HCT116 (cell line): ENCODE results near the gene ALDH1L1. TPM values are rescaled to one million over a fixed set of nuclear protein-coding genes. Genes with fewer than 3 reads are reported as not detected.

Source experiments
- ATAC-seq: fragments of 200-7000 bp; cut with Tn5 transposase; 2 replicates; pipeline ENCODE4 v1.9.1; 2020; ENCODE audit warnings: mild to moderate bottlenecking, moderate library complexity
- BruUV-seq: library from RNA; stranded (reverse); fragments of 400-500 nt; replicated peaks from 2 replicates; lab custom pipeline; 2021; lab: Mats Ljungman, UMichigan
- CTCF ChIA-PET: fragments of 300-600 bp; sonication (Branson Sonifier 250); formaldehyde crosslinking; loops from one replicate; lab custom pipeline; 2021; ENCODE audit warnings: antibody characterized with exemption; lab: Charles Lee
- POLR2A ChIA-PET: fragments of 300-600, 350-600 bp; sonication (Branson Sonifier 250); formaldehyde crosslinking; loops from one replicate; lab custom pipeline; 2021; ENCODE audit warnings: antibody characterized with exemption; lab: Charles Lee
- RAD21 ChIA-PET, 2 experiments: fragments of 300-600 bp; sonication (Branson Sonifier 250); formaldehyde crosslinking; loops; one replicate each; lab custom pipeline; 2023; ENCODE audit warnings: low total read pairs in 2 of 2; ENCODE audit not compliant: uncharacterized antibody in 2 of 2, unreplicated experiment in 2 of 2, low non-redundant PET in 1 of 2; lab: Charles Lee
- DNase-seq: peaks from one replicate; pipeline ENCODE4 v3.0.0-alpha.2; 2010; ENCODE audit warnings: low read depth, low spot score
- H2AFZ ChIP-seq: fragments of 200-600 bp; shearing (Covaris generic), sonication (generic); 2 replicates; pipeline ENCODE4 v1.6.1; 2017; ENCODE audit warnings: low read depth, mixed run types, mixed read lengths, antibody characterized with exemption, low read length; ENCODE audit not compliant: poor library complexity, severe bottlenecking
- H3K27ac ChIP-seq: 2 replicates; pipeline ENCODE4 v1.5.1; 2012; ENCODE audit warnings: low read depth, low read length
- H3K27me3 ChIP-seq: fragments of 200-600 bp; sonication (generic); 2 replicates; pipeline ENCODE4 v1.6.1; 2016; ENCODE audit warnings: mixed run types, low read length, mixed read lengths; ENCODE audit not compliant: insufficient read depth
- H3K36me3 ChIP-seq, 2 experiments: fragments of 200-500 bp in 1 of 2; fragments of 200-600 bp in 1 of 2; sonication (Bioruptor generic) in 1 of 2; sonication (generic) in 1 of 2; 2 replicates each; pipeline versions ENCODE4 v1.5.1 to v1.6.1; 2014 to 2016; ENCODE audit warnings: low read length in 2 of 2, inconsistent platforms in 1 of 2, mixed read lengths in 1 of 2, mixed run types in 1 of 2; ENCODE audit not compliant: insufficient read depth in 2 of 2, control insufficient read depth in 1 of 2
- H3K4me1 ChIP-seq, 2 experiments: fragments of 200-600 bp in 1 of 2; sonication (generic) in 1 of 2; 2 replicates each; pipeline versions ENCODE4 v1.5.1 to v1.6.1; 2012 to 2017; ENCODE audit warnings: low read length in 2 of 2, inconsistent platforms in 1 of 2, mild to moderate bottlenecking in 1 of 2, mixed read lengths in 1 of 2, mixed run types in 1 of 2, moderate library complexity in 1 of 2; ENCODE audit not compliant: insufficient read depth in 2 of 2, control insufficient read depth in 1 of 2
- H3K4me2 ChIP-seq: fragments of 200-600 bp; sonication (generic); 2 replicates; pipeline ENCODE4 v1.6.1; 2017; ENCODE audit warnings: mixed run types, low read length, mixed read lengths
- H3K4me3 ChIP-seq, 2 experiments: fragments of 200-600 bp in 1 of 2; sonication (generic) in 1 of 2; replicated peaks in 1 of 2; 2 replicates each; pipeline ENCODE4 v1.5.1; 2011 to 2016; ENCODE audit warnings: low read length in 2 of 2, control low read depth in 1 of 2, low read depth in 1 of 2, mild to moderate bottlenecking in 1 of 2, mixed read lengths in 1 of 2, mixed run types in 1 of 2
- H3K79me2 ChIP-seq: fragments of 200-600 bp; sonication (generic); 2 replicates; pipeline ENCODE4 v1.6.1; 2017; ENCODE audit warnings: mild to moderate bottlenecking, mixed run types, low read length, moderate library complexity, mixed read lengths; ENCODE audit not compliant: insufficient read depth
- H3K9ac ChIP-seq: fragments of 200-600 bp; sonication (generic); 2 replicates; pipeline ENCODE4 v1.6.1; 2016; ENCODE audit warnings: low read length, mixed read lengths
- H3K9me2 ChIP-seq: fragments of 200-600 bp; sonication (generic), shearing (Covaris generic); 2 replicates; pipeline ENCODE4 v1.6.1; 2017; ENCODE audit warnings: mixed run types, mild to moderate bottlenecking, moderate library complexity; ENCODE audit not compliant: insufficient read depth
- H3K9me3 ChIP-seq, 2 experiments: fragments of 200-500 bp in 1 of 2; fragments of 200-600 bp in 1 of 2; sonication (Bioruptor generic) in 1 of 2; sonication (generic) in 1 of 2; 2 replicates each; pipeline ENCODE4 v1.6.1; 2014 to 2017; ENCODE audit warnings: low read length in 2 of 2, mixed read lengths in 2 of 2, inconsistent platforms in 1 of 2, low read depth in 1 of 2, mild to moderate bottlenecking in 1 of 2, mixed run types in 1 of 2, moderate library complexity in 1 of 2; ENCODE audit not compliant: control insufficient read depth in 1 of 2, insufficient read depth in 1 of 2
- H4K20me1 ChIP-seq: fragments of 200-600 bp; sonication (generic), shearing (Covaris generic); 2 replicates; pipeline ENCODE4 v1.6.1; 2017; ENCODE audit warnings: mixed run types, mild to moderate bottlenecking, moderate library complexity; ENCODE audit not compliant: insufficient read depth
- CTCF ChIP-seq, 3 experiments: fragments of 200-600 bp in 1 of 3; sonication (generic) in 1 of 3; IDR thresholded peaks in 2 of 3; conservative IDR thresholded peaks in 1 of 3; 2 replicates each; pipeline ENCODE4 v1.5.1; 2012 to 2017; ENCODE audit warnings: low read depth in 2 of 3, low read length in 2 of 3, antibody characterized with exemption in 1 of 3, borderline replicate concordance in 1 of 3, control low read depth in 1 of 3, mild to moderate bottlenecking in 1 of 3, mixed read lengths in 1 of 3, mixed run types in 1 of 3, moderate library complexity in 1 of 3; ENCODE audit not compliant: insufficient read depth in 1 of 3
- EGR1 ChIP-seq: IDR thresholded peaks from 2 replicates; pipeline ENCODE4 v1.6.1; 2012; ENCODE audit warnings: low read depth
- ELF1 ChIP-seq: IDR thresholded peaks from 2 replicates; pipeline ENCODE4 v1.6.1; 2012; ENCODE audit warnings: low read depth, borderline replicate concordance
- EZH2phosphoT487 ChIP-seq: fragments of 200-600 bp; IDR thresholded peaks from 2 replicates; pipeline ENCODE4 v1.6.1; 2018; ENCODE audit warnings: antibody characterized with exemption, borderline replicate concordance
- JUND ChIP-seq: IDR thresholded peaks from 2 replicates; pipeline ENCODE4 v1.6.1; 2012
- POLR2A ChIP-seq: IDR thresholded peaks from 2 replicates; pipeline ENCODE4 v1.7.0; 2011; ENCODE audit warnings: borderline replicate concordance; ENCODE audit not compliant: insufficient read depth, insufficient read length; ENCODE audit errors: extremely low read depth
- POLR2AphosphoS5 ChIP-seq: IDR thresholded peaks from 2 replicates; pipeline ENCODE4 v1.6.1; 2011; ENCODE audit warnings: mild to moderate bottlenecking, low read depth, low read length, moderate library complexity
- RAD21 ChIP-seq: IDR thresholded peaks from 2 replicates; pipeline ENCODE4 v1.6.1; 2012; ENCODE audit warnings: low read depth, mild to moderate bottlenecking
- SIN3A ChIP-seq: IDR thresholded peaks from 2 replicates; pipeline ENCODE4 v1.6.1; 2012; ENCODE audit warnings: low read depth
- YY1 ChIP-seq: IDR thresholded peaks from 2 replicates; pipeline ENCODE4 v1.6.1; 2011; ENCODE audit warnings: low read length, low read depth, moderate library complexity, mild to moderate bottlenecking; ENCODE audit not compliant: insufficient replicate concordance; ENCODE audit errors: extremely low read depth
- ZFX ChIP-seq: fragments of 450-650 bp; IDR thresholded peaks from 2 replicates; pipeline ENCODE4 v1.6.1; 2017
- intact Hi-C: fragments of 100-400 bp; cut with micrococcal nuclease; formaldehyde crosslinking; loops from 2 replicates; pipeline ENCODE4 v1.10.0; 2022
- total RNA-seq: library from RNA; stranded (reverse); gene quantifications from one replicate; pipeline ENCODE4 v1.2.1, GENCODE V29; 2021; ENCODE audit not compliant: unreplicated experiment
- TF ChIP-seq, protein P1 (sequence below): IDR thresholded peaks from 2 replicates; pipeline ENCODE4 v1.6.1; 2011; ENCODE audit warnings: mild to moderate bottlenecking, low read length, moderate library complexity; ENCODE audit not compliant: insufficient replicate concordance; ENCODE audit errors: extremely low read depth
- TF ChIP-seq, protein P2 (sequence below): IDR thresholded peaks from 2 replicates; pipeline ENCODE4 v1.6.1; 2012

Gene ALDH1L1
- total RNA-seq, 1 experiment from 2014 or later = 0.81 TPM

DNA sequence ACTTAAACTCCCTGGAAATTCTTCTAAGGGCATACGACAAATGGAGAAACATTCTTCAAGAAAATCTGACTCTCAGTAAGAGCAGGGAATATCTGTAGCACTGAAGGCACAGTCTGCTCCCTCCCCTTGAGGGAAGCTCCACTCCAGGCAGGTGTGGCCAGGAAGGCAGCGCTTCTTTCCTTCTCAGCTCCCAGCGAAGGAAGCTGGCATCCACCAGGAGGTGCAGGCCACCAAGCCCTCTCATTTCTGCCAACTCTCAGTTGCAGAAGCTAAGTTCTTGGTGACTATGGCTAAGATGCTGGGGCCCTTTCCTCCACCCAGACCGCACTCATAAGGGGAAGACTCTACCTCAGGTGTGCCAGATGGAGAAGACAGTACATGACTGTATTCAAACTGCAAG, 58.8 kb downstream of the ALDH1L1 start:
- intact Hi-C loops = no loop called here

GRCh38 chr3:126121074-126121473, 59.3 kb downstream of the ALDH1L1 start:
- no TSS peak for BruUV-seq
- POLR2A ChIA-PET = no interaction called here
- TF ChIP-seq, protein P1, sequence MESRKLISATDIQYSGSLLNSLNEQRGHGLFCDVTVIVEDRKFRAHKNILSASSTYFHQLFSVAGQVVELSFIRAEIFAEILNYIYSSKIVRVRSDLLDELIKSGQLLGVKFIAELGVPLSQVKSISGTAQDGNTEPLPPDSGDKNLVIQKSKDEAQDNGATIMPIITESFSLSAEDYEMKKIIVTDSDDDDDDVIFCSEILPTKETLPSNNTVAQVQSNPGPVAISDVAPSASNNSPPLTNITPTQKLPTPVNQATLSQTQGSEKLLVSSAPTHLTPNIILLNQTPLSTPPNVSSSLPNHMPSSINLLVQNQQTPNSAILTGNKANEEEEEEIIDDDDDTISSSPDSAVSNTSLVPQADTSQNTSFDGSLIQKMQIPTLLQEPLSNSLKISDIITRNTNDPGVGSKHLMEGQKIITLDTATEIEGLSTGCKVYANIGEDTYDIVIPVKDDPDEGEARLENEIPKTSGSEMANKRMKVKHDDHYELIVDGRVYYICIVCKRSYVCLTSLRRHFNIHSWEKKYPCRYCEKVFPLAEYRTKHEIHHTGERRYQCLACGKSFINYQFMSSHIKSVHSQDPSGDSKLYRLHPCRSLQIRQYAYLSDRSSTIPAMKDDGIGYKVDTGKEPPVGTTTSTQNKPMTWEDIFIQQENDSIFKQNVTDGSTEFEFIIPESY = no peak
- TF ChIP-seq YY1 (no peak), SIN3A (no peak), ELF1 (no peak), JUND (no peak), POLR2AphosphoS5 (no peak), EZH2phosphoT487 (no peak), EGR1 (no peak)
- TF ChIP-seq, protein P2, sequence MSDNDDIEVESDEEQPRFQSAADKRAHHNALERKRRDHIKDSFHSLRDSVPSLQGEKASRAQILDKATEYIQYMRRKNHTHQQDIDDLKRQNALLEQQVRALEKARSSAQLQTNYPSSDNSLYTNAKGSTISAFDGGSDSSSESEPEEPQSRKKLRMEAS = no peak

More for the DNA sequence above, 58.8 kb downstream of the ALDH1L1 start:
- DNase-seq (no peak), ATAC-seq (peak; percentile 59)
- Histone ChIP-seq H3K27ac (no peak overlapping the region), H3K79me2 (no peaks in the 10 kb centered on the region), H3K9me3 (no peaks in the 10 kb centered on the region), H4K20me1 (no peaks in the 10 kb centered on the region), H2AFZ (no peak overlapping the region), H3K9ac (no peak overlapping the region), H3K4me1 (peaks cover 8 to 13% of the 10 kb centered on the region in 2 experiments; a peak in 3 of 4 replicates), H3K9me2 (no peaks in the 10 kb centered on the region), H3K27me3 (no peaks in the 10 kb centered on the region), H3K4me3 (no peak overlapping the region), H3K4me2 (no peak overlapping the region), H3K36me3 (no peaks in the 10 kb centered on the region)
- TF ChIP-seq POLR2A (no peak), ZFX (no peak), RAD21 (peak; percentile 12; the same call in 1 of the 2 replicates), CTCF (IDR thresholded peaks at IDR 0.05 in 2 of 3, conservative IDR thresholded peaks at IDR 0.05 in 1 of 3; ENCODE audit: borderline replicate concordance in 1 of 3, insufficient read depth in 1 of 3, low read depth in 2 of 3, low read length in 2 of 3) (no peak; a peak in 1 of 6 replicates), SIN3A (no peak)
- ChIA-PET CTCF (no interaction called here), POLR2A (no interaction called here), RAD21 (no interaction called here)
- no TSS peak for BruUV-seq

More at GRCh38 chr3:126121074-126121473, 59.3 kb downstream of the ALDH1L1 start:
- Histone ChIP-seq H3K9me3 (no peaks in the 10 kb centered on the region), H3K27me3 (no peaks in the 10 kb centered on the region), H3K4me1 (peaks cover 8 to 13% of the 10 kb centered on the region in 2 experiments; a peak in 3 of 4 replicates), H3K27ac (no peak overlapping the region), H4K20me1 (no peaks in the 10 kb centered on the region), H2AFZ (no peak overlapping the region), H3K9ac (no peak overlapping the region), H3K79me2 (no peaks in the 10 kb centered on the region), H3K4me3 (no peak overlapping the region), H3K36me3 (no peaks in the 10 kb centered on the region), H3K4me2 (no peak overlapping the region), H3K9me2 (no peaks in the 10 kb centered on the region)
- ATAC-seq = no peak
- ChIA-PET RAD21 (no interaction called here), CTCF (no interaction called here)
- DNase-seq = no peak
- intact Hi-C loops = no loop called here
